Stimulated activated CD4-positive, alpha-beta T cell treated with anti-CD3 and anti-CD28 coated beads, Interleukin-1b, Interleukin-23, amount 100 ng/mL, for 48 hours (primary cell): ENCODE data around the gene CIITA.

Experiments
- DNase-seq: peaks from one replicate; pipeline ENCODE4 v3.0.0-alpha.2; 2020

The CIITA gene

GRCh38 chr16:10881479-10882030, 4.6 kb downstream of the CIITA start:
- DNase-seq: no peak

- DNase-seq: no peak
Measured at GRCh38 chr16:10883004-10883403, 6.0 kb downstream of the CIITA start.

DNA sequence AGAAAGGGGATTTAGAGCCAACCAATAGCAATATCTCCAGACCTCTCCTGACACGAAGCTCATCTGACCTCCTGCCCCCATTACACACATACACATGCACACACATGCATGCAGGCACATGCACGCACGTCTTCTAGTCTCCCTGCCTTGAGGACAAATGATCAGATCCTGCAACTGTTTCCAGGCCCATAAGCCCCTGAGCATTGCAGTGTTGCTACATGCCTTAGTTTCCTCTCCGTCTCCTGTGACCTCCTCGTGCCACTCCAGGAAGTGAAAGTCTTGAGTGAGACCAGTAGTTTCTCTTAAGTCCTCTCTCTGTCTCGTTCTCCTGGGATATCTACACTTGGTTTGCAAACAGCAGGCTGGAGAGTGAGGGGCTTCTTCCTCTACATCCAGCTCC, 8.2 kb downstream of the CIITA start:
- no peak for DNase-seq

GRCh38 chr16:10888320-10888937, 11.4 kb downstream of the CIITA start:
- DNase-seq: no peak

DNA sequence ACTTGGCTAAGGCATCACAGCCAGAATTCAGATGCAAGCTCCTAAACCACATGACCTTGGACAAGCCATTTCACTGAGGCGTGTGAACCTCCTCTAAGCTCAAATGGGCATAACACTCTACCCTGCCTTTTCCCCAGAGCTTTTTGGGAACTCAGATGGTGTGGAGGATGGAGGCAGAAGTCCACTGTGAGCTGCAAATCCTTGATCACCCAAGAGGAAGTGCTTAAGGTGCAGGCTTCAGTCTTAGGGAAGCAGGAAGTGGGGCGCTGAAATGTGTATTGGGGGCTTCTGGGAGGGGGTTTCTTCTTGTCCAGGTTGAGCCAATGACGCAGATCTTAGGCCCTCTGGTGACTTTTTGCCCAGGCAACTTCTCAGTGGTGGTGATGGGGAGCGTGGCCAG, 12.9 kb downstream of the CIITA start:
- DNase-seq: no peak

GRCh38 chr16:10892782-10893318, 15.8 kb downstream of the CIITA start:
- no peak for DNase-seq

DNA sequence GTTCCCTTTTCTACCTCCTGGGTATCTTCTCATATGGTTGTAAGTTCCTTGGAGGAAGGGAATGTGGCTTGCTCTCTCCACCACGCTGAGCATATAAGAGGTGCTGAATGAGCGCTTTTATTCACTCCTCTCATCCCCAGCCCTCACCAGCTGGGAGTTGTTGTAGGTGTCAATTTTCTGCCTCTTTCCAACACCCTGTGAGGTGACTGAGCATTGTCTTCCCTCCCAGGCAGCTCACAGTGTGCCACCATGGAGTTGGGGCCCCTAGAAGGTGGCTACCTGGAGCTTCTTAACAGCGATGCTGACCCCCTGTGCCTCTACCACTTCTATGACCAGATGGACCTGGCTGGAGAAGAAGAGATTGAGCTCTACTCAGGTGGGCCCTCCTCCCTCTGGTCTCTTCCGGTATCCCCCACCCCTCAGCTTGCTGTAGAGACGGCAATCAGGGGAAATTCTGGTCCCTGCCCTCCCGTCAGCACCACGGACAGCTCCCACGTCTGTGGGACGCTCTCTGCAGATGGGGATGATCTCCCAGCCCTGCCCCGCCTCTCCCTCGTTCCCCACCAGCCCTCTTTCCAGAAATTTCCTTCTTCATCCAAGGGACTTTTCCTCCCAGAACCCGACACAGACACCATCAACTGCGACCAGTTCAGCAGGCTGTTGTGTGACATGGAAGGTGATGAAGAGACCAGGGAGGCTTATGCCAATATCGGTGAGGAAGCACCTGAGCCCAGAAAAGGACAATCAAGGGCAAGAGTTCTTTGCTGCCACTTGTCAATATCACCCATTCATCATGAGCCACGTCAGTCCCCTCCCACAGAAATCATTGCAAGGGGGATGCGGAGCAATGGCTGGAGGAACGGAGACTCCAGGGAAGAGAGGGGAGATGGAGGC, 18.3 kb downstream of the CIITA start:
- DNase-seq: no peak

DNA sequence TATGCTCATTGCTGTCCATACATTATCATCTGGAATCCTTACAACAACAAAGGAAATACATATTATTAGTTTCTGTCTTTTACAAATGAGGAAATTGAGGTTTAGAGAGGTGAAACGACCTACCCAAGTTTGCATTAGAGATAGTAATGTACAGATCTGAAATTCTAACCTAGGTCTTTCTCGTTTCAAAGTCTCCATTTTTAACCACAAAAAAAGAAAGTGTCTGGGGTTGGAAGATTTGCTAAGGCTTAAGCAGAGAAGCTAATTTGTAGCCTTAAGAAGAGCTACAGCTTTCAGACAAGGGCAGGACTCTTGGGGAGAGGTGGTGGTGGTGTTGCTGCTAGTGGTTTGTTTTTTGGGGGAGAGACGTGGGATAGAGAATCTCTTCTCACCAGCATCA, 19.2 kb downstream of the CIITA start:
- DNase-seq: no peak

- DNase-seq: no peak
Measured at GRCh38 chr16:10896723-10897122, 19.7 kb downstream of the CIITA start.

DNA sequence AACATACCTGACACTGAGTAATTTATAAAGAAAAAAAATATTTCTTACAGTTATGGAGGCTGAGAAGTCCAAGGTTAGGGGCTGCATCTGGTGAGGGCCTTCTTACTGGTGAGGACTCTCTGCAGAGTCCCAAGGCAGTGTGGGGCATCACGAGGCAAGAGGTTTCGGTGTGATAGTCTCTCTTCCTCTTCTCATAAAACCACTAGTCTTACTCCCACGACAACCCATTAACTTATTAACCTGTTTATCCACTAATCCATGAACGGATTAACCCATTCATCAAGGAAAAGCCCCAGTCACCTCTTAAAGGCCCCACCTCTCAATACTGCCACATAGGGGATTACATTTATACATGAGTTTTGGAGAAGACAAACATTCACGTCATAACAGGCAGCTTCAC, 20.1 kb downstream of the CIITA start:
- DNase-seq: no peak

DNA sequence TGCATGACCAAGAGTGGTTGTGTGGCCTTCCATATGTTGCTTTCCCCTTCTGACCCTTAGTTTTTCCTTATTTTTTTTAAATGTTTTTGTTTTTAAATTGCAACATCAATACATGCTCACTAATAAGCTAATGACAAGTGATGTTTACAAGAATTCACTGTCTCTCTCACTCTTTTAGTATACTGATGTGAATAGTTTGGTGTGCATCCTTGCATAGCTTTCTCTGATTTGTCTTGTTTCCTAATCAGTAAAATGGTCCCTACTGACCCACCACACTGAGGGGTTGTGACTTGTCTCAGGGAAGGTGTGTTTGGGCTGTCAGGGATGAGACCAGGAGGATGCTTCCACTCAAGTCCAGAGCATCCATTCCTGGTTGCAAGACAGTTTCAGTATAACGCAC, 26.0 kb downstream of the CIITA start:
- DNase-seq: no peak

GRCh38 chr16:10906482-10906881, 29.5 kb downstream of the CIITA start:
- no peak for DNase-seq

DNA sequence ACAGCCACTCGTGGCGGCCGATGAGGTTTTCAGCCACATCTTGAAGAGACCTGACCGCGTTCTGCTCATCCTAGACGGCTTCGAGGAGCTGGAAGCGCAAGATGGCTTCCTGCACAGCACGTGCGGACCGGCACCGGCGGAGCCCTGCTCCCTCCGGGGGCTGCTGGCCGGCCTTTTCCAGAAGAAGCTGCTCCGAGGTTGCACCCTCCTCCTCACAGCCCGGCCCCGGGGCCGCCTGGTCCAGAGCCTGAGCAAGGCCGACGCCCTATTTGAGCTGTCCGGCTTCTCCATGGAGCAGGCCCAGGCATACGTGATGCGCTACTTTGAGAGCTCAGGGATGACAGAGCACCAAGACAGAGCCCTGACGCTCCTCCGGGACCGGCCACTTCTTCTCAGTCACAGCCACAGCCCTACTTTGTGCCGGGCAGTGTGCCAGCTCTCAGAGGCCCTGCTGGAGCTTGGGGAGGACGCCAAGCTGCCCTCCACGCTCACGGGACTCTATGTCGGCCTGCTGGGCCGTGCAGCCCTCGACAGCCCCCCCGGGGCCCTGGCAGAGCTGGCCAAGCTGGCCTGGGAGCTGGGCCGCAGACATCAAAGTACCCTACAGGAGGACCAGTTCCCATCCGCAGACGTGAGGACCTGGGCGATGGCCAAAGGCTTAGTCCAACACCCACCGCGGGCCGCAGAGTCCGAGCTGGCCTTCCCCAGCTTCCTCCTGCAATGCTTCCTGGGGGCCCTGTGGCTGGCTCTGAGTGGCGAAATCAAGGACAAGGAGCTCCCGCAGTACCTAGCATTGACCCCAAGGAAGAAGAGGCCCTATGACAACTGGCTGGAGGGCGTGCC, 30.1 kb downstream of the CIITA start:
- DNase-seq: no peak

DNA sequence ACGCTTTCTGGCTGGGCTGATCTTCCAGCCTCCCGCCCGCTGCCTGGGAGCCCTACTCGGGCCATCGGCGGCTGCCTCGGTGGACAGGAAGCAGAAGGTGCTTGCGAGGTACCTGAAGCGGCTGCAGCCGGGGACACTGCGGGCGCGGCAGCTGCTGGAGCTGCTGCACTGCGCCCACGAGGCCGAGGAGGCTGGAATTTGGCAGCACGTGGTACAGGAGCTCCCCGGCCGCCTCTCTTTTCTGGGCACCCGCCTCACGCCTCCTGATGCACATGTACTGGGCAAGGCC, 30.7 kb downstream of the CIITA start:
- no peak for DNase-seq

GRCh38 chr16:10911267-10911666, 34.3 kb downstream of the CIITA start:
- DNase-seq: no peak

- DNase-seq: no peak
Measured at GRCh38 chr16:10916534-10916933, 39.5 kb downstream of the CIITA start.

DNA sequence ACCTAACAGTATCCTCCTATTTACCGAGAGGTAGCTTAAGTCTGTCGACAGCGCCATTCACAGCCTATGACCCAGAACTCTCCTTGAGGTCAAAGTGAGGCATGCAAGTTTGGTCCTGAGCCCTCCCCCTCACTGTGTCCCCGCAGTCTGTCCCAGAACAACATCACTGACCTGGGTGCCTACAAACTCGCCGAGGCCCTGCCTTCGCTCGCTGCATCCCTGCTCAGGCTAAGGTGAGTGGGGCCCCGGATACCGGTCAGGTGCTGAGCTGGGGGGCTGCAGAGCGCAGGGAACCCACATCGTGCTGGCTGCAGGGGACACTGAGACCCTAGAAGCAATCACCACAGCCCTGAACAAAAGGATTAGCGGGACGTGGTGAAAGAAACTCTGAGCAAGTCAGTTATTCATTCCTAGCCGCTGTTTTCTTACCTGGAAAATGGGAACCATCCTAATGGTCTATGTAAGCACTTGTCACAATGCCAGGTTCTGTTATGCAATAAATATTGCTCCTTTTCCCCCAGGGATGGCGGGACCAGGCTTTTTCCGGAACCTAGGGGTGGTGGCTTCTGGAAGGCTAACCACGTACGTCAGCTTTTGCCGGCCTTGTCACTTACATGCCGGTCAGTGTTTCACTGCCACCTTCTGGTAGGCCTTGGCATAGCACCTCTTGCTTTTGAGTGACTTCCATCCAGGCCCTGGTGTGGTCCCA, 41.4 kb downstream of the CIITA start:
- peak; percentile 84 for DNase-seq

- DNase-seq: no peak
Measured at GRCh38 chr16:10919003-10919351, 42.0 kb downstream of the CIITA start.

GRCh38 chr16:10920726-10921427, 43.9 kb downstream of the CIITA start:
- no peak for DNase-seq

DNA sequence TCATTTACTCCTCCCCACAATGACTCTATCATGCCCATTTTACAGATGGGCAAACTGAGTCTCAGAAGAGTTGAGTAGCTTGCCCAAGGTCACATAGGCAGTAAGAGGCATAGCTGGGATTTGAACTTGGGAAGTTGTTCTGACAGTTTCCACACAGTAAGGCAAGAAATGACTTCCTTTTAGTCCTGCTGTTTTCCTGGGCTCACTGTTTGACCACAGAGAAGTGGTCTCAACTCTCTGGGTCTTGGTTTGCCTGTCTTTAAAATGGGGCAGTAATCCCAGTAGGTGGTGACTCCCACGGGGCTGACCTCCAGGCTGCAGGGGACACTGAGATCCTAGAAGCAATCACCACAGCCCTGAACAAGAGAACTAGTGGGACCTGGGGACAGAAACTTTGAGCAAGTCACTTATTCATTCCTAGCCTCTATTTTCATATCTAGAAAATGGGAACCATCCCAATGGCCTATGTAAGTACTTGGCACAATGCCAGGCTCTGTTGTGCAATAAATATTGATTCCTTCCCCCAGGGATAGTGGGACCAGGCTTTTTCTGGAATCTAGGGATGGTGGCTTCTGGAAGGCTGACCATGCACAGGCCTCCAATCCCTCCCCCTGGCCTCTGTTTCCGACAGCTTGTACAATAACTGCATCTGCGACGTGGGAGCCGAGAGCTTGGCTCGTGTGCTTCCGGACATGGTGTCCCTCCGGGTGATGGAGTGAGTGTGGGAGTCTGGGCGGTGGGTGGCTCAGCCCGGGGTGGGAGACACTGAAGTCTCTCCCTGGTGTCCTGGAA, 44.7 kb downstream of the CIITA start:
- no peak for DNase-seq
